PFSK-1 (cell line): ENCODE results near the gene MYCBP2.

Experiments used
- POLR2AphosphoS5 ChIP-seq: IDR thresholded peaks from 2 replicates; pipeline ENCODE4 v1.6.1; 2012; ENCODE audit warnings: low read depth, mild to moderate bottlenecking, control low read depth, low read length, moderate library complexity
- TAF1 ChIP-seq: IDR thresholded peaks from 2 replicates; pipeline ENCODE4 v1.6.1; 2012; ENCODE audit warnings: low read length, control low read depth, borderline replicate concordance; ENCODE audit not compliant: insufficient read depth
- TF ChIP-seq, protein P1 (sequence below), 2 experiments: IDR thresholded peaks; 2 replicates each; pipeline versions ENCODE4 v1.6.1 to v1.8.0; 2011 to 2012; ENCODE audit warnings: low read depth in 2 of 2, low read length in 2 of 2, control low read depth in 1 of 2, inconsistent platforms in 1 of 2, mild to moderate bottlenecking in 1 of 2, moderate library complexity in 1 of 2; ENCODE audit not compliant: insufficient read depth in 1 of 2

- TF ChIP-seq TAF1 (no peak), POLR2AphosphoS5 (no peak)
- TF ChIP-seq, protein P1, sequence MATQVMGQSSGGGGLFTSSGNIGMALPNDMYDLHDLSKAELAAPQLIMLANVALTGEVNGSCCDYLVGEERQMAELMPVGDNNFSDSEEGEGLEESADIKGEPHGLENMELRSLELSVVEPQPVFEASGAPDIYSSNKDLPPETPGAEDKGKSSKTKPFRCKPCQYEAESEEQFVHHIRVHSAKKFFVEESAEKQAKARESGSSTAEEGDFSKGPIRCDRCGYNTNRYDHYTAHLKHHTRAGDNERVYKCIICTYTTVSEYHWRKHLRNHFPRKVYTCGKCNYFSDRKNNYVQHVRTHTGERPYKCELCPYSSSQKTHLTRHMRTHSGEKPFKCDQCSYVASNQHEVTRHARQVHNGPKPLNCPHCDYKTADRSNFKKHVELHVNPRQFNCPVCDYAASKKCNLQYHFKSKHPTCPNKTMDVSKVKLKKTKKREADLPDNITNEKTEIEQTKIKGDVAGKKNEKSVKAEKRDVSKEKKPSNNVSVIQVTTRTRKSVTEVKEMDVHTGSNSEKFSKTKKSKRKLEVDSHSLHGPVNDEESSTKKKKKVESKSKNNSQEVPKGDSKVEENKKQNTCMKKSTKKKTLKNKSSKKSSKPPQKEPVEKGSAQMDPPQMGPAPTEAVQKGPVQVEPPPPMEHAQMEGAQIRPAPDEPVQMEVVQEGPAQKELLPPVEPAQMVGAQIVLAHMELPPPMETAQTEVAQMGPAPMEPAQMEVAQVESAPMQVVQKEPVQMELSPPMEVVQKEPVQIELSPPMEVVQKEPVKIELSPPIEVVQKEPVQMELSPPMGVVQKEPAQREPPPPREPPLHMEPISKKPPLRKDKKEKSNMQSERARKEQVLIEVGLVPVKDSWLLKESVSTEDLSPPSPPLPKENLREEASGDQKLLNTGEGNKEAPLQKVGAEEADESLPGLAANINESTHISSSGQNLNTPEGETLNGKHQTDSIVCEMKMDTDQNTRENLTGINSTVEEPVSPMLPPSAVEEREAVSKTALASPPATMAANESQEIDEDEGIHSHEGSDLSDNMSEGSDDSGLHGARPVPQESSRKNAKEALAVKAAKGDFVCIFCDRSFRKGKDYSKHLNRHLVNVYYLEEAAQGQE (IDR thresholded peaks at IDR 0.05; ENCODE audit: insufficient read depth in 1 of 2, low read depth in 2 of 2, low read length in 2 of 2), result no peak
These were observed 41.8 kb downstream of the MYCBP2 start for GRCh38 chr13:77285098-77285497.
